HepG2 (cell line): Measurements from ENCODE around the gene COPS6. TPM values are rescaled to one million over a fixed set of nuclear protein-coding genes. Genes with fewer than 3 reads are reported as not detected.

Experiments used
- ATAC-seq: fragments of 200-7000 bp; cut with Tn5 transposase; 3 replicates; pipeline ENCODE4 v1.9.1; 2020; ENCODE audit warnings: mild to moderate bottlenecking, moderate library complexity
- BruUV-seq: library from RNA; stranded (reverse); fragments of 400-500 nt; replicated peaks from 2 replicates; lab custom pipeline; 2021; lab: Mats Ljungman, UMichigan
- CTCF ChIA-PET: fragments of 300-600 bp; formaldehyde crosslinking; extraction: SDS; loops from one replicate; lab custom pipeline; 2021; ENCODE audit warnings: low total read pairs, inconsistent platforms, low intra/inter-chr PET ratio; lab: Yijun Ruan, JAX
- POLR2A ChIA-PET: fragments of 350-600 bp; sonication (Branson Sonifier 250); formaldehyde crosslinking; loops from one replicate; lab custom pipeline; 2020; ENCODE audit warnings: antibody characterized with exemption, inconsistent platforms; lab: Yijun Ruan, JAX
- DNase-seq: peaks from one replicate; pipeline ENCODE4 v3.0.0-alpha.2; 2015; ENCODE audit warnings: low spot score
- FAIRE-seq: peaks from 3 replicates; lab custom pipeline; 2011; peaks lifted over from hg19 to GRCh38; lab: Jason Lieb, UNC
- H2AFZ ChIP-seq: one replicate; pipeline ENCODE4 v1.6.1; 2011; ENCODE audit warnings: low read length, inconsistent platforms
- H3K27ac ChIP-seq: fragments of 300-600 bp; 3 replicates; pipeline ENCODE4 v1.8.0; 2011; ENCODE audit warnings: mixed run types, mild to moderate bottlenecking, mixed read lengths, low read length, inconsistent platforms; ENCODE audit not compliant: insufficient read depth; ENCODE audit errors: extremely low read length
- H3K27me3 ChIP-seq, 2 experiments: fragments of 200-600 bp in 1 of 2; 2 replicates in 1 of 2; 3 replicates in 1 of 2; pipeline versions ENCODE4 v1.6.0 to v1.8.0; 2011; ENCODE audit warnings: low read length in 2 of 2, mild to moderate bottlenecking in 2 of 2, moderate library complexity in 2 of 2, inconsistent platforms in 1 of 2; ENCODE audit not compliant: insufficient read depth in 2 of 2, control insufficient read depth in 1 of 2
- H3K36me3 ChIP-seq, 2 experiments: fragments of 200-600 bp in 1 of 2; replicated peaks in 1 of 2; 2 replicates in 1 of 2; 3 replicates in 1 of 2; pipeline versions ENCODE4 v1.5.1 to v1.8.0; 2011; ENCODE audit warnings: low read length in 2 of 2, inconsistent platforms in 1 of 2; ENCODE audit not compliant: insufficient read depth in 2 of 2, control insufficient read depth in 1 of 2
- H3K4me1 ChIP-seq: 2 replicates; pipeline ENCODE4 v1.5.1; 2012; ENCODE audit warnings: low read length, inconsistent platforms; ENCODE audit not compliant: insufficient read depth
- H3K4me2 ChIP-seq: 2 replicates; pipeline ENCODE4 v1.6.0; 2011; ENCODE audit warnings: low read depth, low read length, inconsistent platforms
- H3K4me3 ChIP-seq, 3 experiments: fragments of 200-600 bp in 1 of 3; sonication (generic), shearing (Covaris generic) in 1 of 3; replicated peaks in 1 of 3; 2 replicates each; pipeline ENCODE4 v1.5.1; 2011 to 2016; ENCODE audit warnings: low read length in 3 of 3, inconsistent platforms in 2 of 3, low read depth in 2 of 3, mild to moderate bottlenecking in 2 of 3, control low read depth in 1 of 3, mixed read lengths in 1 of 3; ENCODE audit not compliant: insufficient read depth in 1 of 3
- H3K79me2 ChIP-seq: one replicate; pipeline ENCODE4 v1.6.1; 2011; ENCODE audit warnings: low read length, inconsistent platforms; ENCODE audit not compliant: insufficient read depth
- H3K9ac ChIP-seq: 2 replicates; pipeline ENCODE4 v1.6.0; 2011; ENCODE audit warnings: mild to moderate bottlenecking, low read depth, low read length, inconsistent platforms; ENCODE audit not compliant: insufficient read depth
- H3K9me3 ChIP-seq: 2 replicates; pipeline ENCODE4 v1.5.1; 2012; ENCODE audit warnings: mild to moderate bottlenecking, low read length
- H4K20me1 ChIP-seq: 2 replicates; pipeline ENCODE4 v1.6.0; 2011; ENCODE audit warnings: inconsistent platforms, mild to moderate bottlenecking, low read length, moderate library complexity; ENCODE audit not compliant: insufficient read depth
- AGO2 ChIP-seq: fragments of 200-400 bp; formaldehyde crosslinking; optimal IDR thresholded peaks from 2 replicates; pipeline ENCODE3; 2017; ENCODE audit warnings: mild to moderate bottlenecking, low read depth, low read length, moderate library complexity
- CC2D1A ChIP-seq: sonication (generic); formaldehyde crosslinking; IDR thresholded peaks from 2 replicates; pipeline ENCODE4 v1.8.1; 2023; ENCODE audit warnings: mild to moderate bottlenecking, missing genetic modification reagents
- DR1 ChIP-seq: sonication (generic); formaldehyde crosslinking; IDR thresholded peaks from 2 replicates; pipeline ENCODE4 v1.8.0; 2021; ENCODE audit warnings: mild to moderate bottlenecking, missing genetic modification reagents, inconsistent platforms
- HOXD1 ChIP-seq: sonication (generic); formaldehyde crosslinking; IDR thresholded peaks from 2 replicates; pipeline ENCODE4 v1.5.0; 2020; ENCODE audit warnings: missing genetic modification reagents
- NFRKB ChIP-seq: fragments of 450-650 bp; IDR thresholded peaks from 2 replicates; pipeline ENCODE4 v1.6.1; 2017
- RAD51 ChIP-seq: fragments of 450-650 bp; IDR thresholded peaks from 2 replicates; pipeline ENCODE4 v1.6.1; 2016; ENCODE audit warnings: borderline replicate concordance
- RBFOX2 ChIP-seq: fragments of 200-400 bp; formaldehyde crosslinking; IDR thresholded peaks from 2 replicates; pipeline ENCODE4 v1.6.1; 2017; ENCODE audit warnings: low read depth, mild to moderate bottlenecking, low read length
- RBM22 ChIP-seq: fragments of 200-400 bp; formaldehyde crosslinking; optimal IDR thresholded peaks from 2 replicates; pipeline ENCODE3; 2017; ENCODE audit warnings: mild to moderate bottlenecking, low read length, moderate library complexity
- ZNF547 ChIP-seq: sonication (generic); formaldehyde crosslinking; IDR thresholded peaks from 2 replicates; pipeline ENCODE4 v1.5.1; 2020; ENCODE audit warnings: mild to moderate bottlenecking, missing genetic modification reagents
- ZNF737 ChIP-seq: sonication (generic); formaldehyde crosslinking; IDR thresholded peaks from 2 replicates; pipeline ENCODE4 v1.5.0; 2020; ENCODE audit warnings: missing genetic modification reagents, mild to moderate bottlenecking, borderline replicate concordance
- ZNF839 ChIP-seq: sonication (generic); formaldehyde crosslinking; IDR thresholded peaks from 2 replicates; pipeline ENCODE4 v1.4.0; 2020; ENCODE audit warnings: missing genetic modification reagents, mild to moderate bottlenecking, borderline replicate concordance
- ZNF850 ChIP-seq: sonication (generic); formaldehyde crosslinking; conservative IDR thresholded peaks from 2 replicates; pipeline ENCODE4 v1.9.0; 2021; ENCODE audit warnings: mild to moderate bottlenecking, missing genetic modification reagents
- ZSCAN21 ChIP-seq: sonication (generic); formaldehyde crosslinking; IDR thresholded peaks from 2 replicates; pipeline ENCODE4 v1.8.0; 2022; ENCODE audit warnings: mild to moderate bottlenecking, missing genetic modification reagents, moderate library complexity, borderline replicate concordance
- WGBS: methylation state at CpG from one replicate; pipeline ENCODE4 v1.1.6; 2017; ENCODE audit warnings: low lambda C conversion rate; 5-methylcytosine and 5-hydroxymethylcytosine counted together
- in situ Hi-C: cut with HindIII; loops from 2 replicates; pipeline ENCODE4 v1.10.0; 2017; ENCODE audit warnings: low pct_unique_long_range_greater_than_20kb; ENCODE audit not compliant: extremely low pct_ligation_motif_present
- intact Hi-C: fragments of 100-400 bp; cut with micrococcal nuclease; formaldehyde crosslinking; loops from one replicate; pipeline ENCODE4 v1.10.0; 2022; ENCODE audit not compliant: unreplicated experiment
- polyA plus RNA-seq, 8 experiments: library from polyadenylated mRNA; depleted of rRNA in 3 of 8; stranded (reverse) in 7 of 8; unstranded in 1 of 8; fragments of >200 nt; fragmentation: Illumina TruSeq in 4 of 8; extraction: Trizol in 4 of 8; gene quantifications; 2 replicates each; pipeline versions ENCODE4 v1.2.1 to v1.2.3, GENCODE V29; 2011 to 2016; ENCODE audit warnings: low read depth in 4 of 8, missing spikeins in 1 of 8, mixed read lengths in 1 of 8; ENCODE audit not compliant: insufficient read depth in 1 of 8
- total RNA-seq, 5 experiments: library from RNA; depleted of rRNA; stranded (reverse); fragments of >200 nt; fragmentation: Illumina TruSeq; extraction: Trizol; gene quantifications; 2 replicates each; pipeline ENCODE4 v1.2.3, GENCODE V29; 2016; ENCODE audit warnings: low read depth in 1 of 5
- TF ChIP-seq, protein P1 (sequence below): sonication (generic); formaldehyde crosslinking; IDR thresholded peaks from 2 replicates; pipeline ENCODE4 v1.5.0; 2020; ENCODE audit warnings: mild to moderate bottlenecking, missing genetic modification reagents, borderline replicate concordance
- TF ChIP-seq, protein P2 (sequence below): sonication (generic); formaldehyde crosslinking; IDR thresholded peaks from 2 replicates; pipeline ENCODE4 v1.8.1; 2023; ENCODE audit warnings: mild to moderate bottlenecking, moderate library complexity, missing genetic modification reagents
- TF ChIP-seq, protein P3 (sequence below): sonication (generic); formaldehyde crosslinking; conservative IDR thresholded peaks from 2 replicates; pipeline ENCODE4 v1.4.0; 2020; ENCODE audit warnings: missing genetic modification reagents

COPS6 gene
- total and polyA plus RNA-seq, 2 of the 13 experiments (the other 11 are each of a cell fraction or from before 2014, with no cell fraction given) = 33.4 to 117 TPM

DNA sequence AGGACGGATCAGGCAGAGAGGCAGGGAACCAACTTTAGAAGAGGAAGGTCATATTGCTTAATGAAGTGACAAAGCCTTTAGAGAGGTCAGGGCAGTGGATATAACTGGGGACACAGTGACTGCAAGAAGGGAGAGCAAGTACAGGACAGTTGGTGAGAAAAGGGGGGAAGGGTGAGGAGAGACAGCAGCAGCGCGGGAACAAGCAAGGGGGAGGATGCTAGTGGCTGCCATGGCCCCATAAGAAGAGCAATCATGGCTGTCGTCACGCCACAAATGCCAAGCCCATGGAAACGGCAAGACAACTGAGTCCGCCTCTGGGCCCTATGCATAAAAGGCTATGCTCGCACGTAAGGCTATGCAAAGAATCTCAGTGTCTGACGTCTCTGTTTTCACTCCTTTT lies 16.3 kb upstream of the COPS6 start:
- POLR2A ChIA-PET = no interaction called here
- H3K36me3 ChIP-seq = peaks cover 36 to 80% of the 10 kb centered on the region in 2 experiments
- TF ChIP-seq NFRKB (no peak), ZNF850 (CRISPR knock-in tag) (no peak), HOXD1 (CRISPR knock-in tag) (no peak), ZNF547 (CRISPR knock-in tag) (no peak), RBM22 (peak; percentile 19), AGO2 (peak; percentile 51), DR1 (CRISPR knock-in tag) (no peak), RAD51 (no peak), ZSCAN21 (CRISPR knock-in tag) (no peak), ZNF839 (CRISPR knock-in tag) (no peak), RBFOX2 (0 out of 2 replicates have a peak, but pooled peaks have one; percentile 46), CC2D1A (CRISPR knock-in tag) (no peak), ZNF737 (no peak)
- TF ChIP-seq, protein P1, sequence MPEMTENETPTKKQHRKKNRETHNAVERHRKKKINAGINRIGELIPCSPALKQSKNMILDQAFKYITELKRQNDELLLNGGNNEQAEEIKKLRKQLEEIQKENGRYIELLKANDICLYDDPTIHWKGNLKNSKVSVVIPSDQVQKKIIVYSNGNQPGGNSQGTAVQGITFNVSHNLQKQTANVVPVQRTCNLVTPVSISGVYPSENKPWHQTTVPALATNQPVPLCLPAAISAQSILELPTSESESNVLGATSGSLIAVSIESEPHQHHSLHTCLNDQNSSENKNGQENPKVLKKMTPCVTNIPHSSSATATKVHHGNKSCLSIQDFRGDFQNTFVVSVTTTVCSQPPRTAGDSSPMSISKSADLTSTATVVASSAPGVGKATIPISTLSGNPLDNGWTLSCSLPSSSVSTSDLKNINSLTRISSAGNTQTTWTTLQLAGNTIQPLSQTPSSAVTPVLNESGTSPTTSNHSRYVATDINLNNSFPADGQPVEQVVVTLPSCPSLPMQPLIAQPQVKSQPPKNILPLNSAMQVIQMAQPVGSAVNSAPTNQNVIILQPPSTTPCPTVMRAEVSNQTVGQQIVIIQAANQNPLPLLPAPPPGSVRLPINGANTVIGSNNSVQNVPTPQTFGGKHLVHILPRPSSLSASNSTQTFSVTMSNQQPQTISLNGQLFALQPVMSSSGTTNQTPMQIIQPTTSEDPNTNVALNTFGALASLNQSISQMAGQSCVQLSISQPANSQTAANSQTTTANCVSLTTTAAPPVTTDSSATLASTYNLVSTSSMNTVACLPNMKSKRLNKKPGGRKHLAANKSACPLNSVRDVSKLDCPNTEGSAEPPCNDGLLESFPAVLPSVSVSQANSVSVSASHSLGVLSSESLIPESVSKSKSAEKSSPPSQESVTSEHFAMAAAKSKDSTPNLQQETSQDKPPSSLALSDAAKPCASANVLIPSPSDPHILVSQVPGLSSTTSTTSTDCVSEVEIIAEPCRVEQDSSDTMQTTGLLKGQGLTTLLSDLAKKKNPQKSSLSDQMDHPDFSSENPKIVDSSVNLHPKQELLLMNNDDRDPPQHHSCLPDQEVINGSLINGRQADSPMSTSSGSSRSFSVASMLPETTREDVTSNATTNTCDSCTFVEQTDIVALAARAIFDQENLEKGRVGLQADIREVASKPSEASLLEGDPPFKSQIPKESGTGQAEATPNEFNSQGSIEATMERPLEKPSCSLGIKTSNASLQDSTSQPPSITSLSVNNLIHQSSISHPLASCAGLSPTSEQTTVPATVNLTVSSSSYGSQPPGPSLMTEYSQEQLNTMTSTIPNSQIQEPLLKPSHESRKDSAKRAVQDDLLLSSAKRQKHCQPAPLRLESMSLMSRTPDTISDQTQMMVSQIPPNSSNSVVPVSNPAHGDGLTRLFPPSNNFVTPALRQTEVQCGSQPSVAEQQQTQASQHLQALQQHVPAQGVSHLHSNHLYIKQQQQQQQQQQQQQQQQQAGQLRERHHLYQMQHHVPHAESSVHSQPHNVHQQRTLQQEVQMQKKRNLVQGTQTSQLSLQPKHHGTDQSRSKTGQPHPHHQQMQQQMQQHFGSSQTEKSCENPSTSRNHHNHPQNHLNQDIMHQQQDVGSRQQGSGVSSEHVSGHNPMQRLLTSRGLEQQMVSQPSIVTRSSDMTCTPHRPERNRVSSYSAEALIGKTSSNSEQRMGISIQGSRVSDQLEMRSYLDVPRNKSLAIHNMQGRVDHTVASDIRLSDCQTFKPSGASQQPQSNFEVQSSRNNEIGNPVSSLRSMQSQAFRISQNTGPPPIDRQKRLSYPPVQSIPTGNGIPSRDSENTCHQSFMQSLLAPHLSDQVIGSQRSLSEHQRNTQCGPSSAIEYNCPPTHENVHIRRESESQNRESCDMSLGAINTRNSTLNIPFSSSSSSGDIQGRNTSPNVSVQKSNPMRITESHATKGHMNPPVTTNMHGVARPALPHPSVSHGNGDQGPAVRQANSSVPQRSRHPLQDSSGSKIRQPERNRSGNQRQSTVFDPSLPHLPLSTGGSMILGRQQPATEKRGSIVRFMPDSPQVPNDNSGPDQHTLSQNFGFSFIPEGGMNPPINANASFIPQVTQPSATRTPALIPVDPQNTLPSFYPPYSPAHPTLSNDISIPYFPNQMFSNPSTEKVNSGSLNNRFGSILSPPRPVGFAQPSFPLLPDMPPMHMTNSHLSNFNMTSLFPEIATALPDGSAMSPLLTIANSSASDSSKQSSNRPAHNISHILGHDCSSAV = no peak
- TF ChIP-seq, protein P2, sequence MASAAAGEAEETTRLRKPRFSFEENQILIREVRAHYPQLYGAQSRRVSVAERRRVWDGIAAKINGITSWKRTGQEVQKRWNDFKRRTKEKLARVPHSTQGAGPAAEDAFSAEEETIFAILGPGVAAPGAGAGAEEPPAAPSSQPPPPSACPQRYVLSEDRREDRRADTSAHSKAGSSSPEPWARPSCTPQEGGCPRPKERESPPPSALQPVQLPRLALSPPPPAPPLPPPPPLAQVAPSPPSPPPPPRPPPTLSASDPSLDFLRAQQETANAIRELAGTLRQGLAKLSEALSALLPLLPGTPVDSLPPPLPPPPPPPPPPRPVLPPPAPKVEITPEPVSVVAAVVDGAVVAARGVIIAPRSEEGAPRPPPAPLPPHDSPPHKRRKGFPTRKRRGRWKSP (CRISPR knock-in tag) = no peak
- TF ChIP-seq, protein P3, sequence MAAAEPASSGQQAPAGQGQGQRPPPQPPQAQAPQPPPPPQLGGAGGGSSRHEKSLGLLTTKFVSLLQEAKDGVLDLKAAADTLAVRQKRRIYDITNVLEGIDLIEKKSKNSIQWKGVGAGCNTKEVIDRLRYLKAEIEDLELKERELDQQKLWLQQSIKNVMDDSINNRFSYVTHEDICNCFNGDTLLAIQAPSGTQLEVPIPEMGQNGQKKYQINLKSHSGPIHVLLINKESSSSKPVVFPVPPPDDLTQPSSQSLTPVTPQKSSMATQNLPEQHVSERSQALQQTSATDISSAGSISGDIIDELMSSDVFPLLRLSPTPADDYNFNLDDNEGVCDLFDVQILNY (CRISPR knock-in tag) = no peak
- no peak for ATAC-seq
- peaks cover 25% of the 10 kb centered on the region for H3K79me2 ChIP-seq
- no peak overlapping the region for H3K4me3 ChIP-seq
- H4K20me1 ChIP-seq = peaks cover 13% of the 10 kb centered on the region
- CTCF ChIA-PET = no interaction called here
- no peaks in the 10 kb centered on the region for H3K9me3 ChIP-seq
- H3K4me2 ChIP-seq = no peak overlapping the region
- intact Hi-C loops (no loop called here), in situ Hi-C loops (no loop called here)
- no peak overlapping the region for H2AFZ ChIP-seq
- no TSS peak for BruUV-seq
- no peak for DNase-seq
- no peak for FAIRE-seq
- peaks cover 14% of the 10 kb centered on the region for H3K4me1 ChIP-seq
- H3K9ac ChIP-seq = no peak overlapping the region
- H3K27ac ChIP-seq = no peak overlapping the region
- 94% methylated on average over 10 of the region's 10 CpGs for WGBS
- H3K27me3 ChIP-seq = no peaks in the 10 kb centered on the region
